ENCODE measurements around the gene RBM20. TPM values are rescaled to one million over a fixed set of nuclear protein-coding genes. Genes with fewer than 3 reads are reported as not detected.

RBM20 gene
- total RNA-seq, 1 experiment from 2014 or later, result 0.17 TPM

GRCh38 chr10:110813743-110814472 lies 169.8 kb downstream of the RBM20 start:
- no peak for TF ChIP-seq CTCF (conservative IDR thresholded peaks at IDR 0.05)
- no CpG with 5 or more reads among the region's 8 CpGs for WGBS (ENCODE audit: extremely low coverage, insufficient read length, low lambda C conversion rate)
- Mint-ChIP-seq H3K27me3 (ENCODE audit: low read depth) (peaks cover 3% of the 10 kb centered on the region; the same call in 1 of the 2 replicates), H3K36me3 (ENCODE audit: insufficient read depth in 1 of 3, low read depth in 3 of 3) (no peaks in the 10 kb centered on the region), H3K4me1 (no peaks in the 10 kb centered on the region), H3K27ac (no peak overlapping the region), H3K9me3 (no peaks in the 10 kb centered on the region), H3K4me3 (no peak overlapping the region)
- Histone ChIP-seq H3K9me3 (ENCODE audit: control insufficient read depth, low read depth, low read length) (no peaks in the 10 kb centered on the region), H2AFZ (ENCODE audit: low read length) (no peak overlapping the region), H3K79me1 (ENCODE audit: insufficient read depth, low read depth, low read length, poor library complexity, severe bottlenecking) (no peaks in the 10 kb centered on the region), H3K56ac (ENCODE audit: insufficient read length, low read depth, low read length) (no peak overlapping the region), H3K14ac (ENCODE audit: insufficient read depth, low read length) (no peak overlapping the region), H2BK20ac (ENCODE audit: low read depth, low read length, poor library complexity, severe bottlenecking) (no peak overlapping the region), H3K4me2 (ENCODE audit: insufficient read depth, insufficient read length, low read length) (no peak overlapping the region), H3K27ac (ENCODE audit: insufficient read length, low read depth, low read length) (no peak overlapping the region), H3K9ac (ENCODE audit: extremely low read depth, insufficient read length, low read length) (no peak overlapping the region), H3K79me2 (ENCODE audit: insufficient read depth, low read length) (no peaks in the 10 kb centered on the region), H4K5ac (ENCODE audit: insufficient read length, low read depth, low read length) (no peak overlapping the region), H2BK5ac (ENCODE audit: insufficient read length, low read length) (no peak overlapping the region), H3K23me2 (ENCODE audit: insufficient read length, low read depth, low read length, poor library complexity, severe bottlenecking) (no peaks in the 10 kb centered on the region), H2AK5ac (ENCODE audit: insufficient read length, low read length) (no peak overlapping the region), H3K27me3 (ENCODE audit: insufficient read depth, low read length) (no peaks in the 10 kb centered on the region), H2BK120ac (ENCODE audit: low read depth, low read length, poor library complexity, severe bottlenecking) (no peak overlapping the region), H3K4ac (ENCODE audit: low read depth, low read length) (no peak overlapping the region), H3K4me1 (ENCODE audit: insufficient read depth, low read length) (no peaks in the 10 kb centered on the region), H3K23ac (ENCODE audit: insufficient read length, low read depth, low read length) (no peak overlapping the region), H4K8ac (replicated peaks; ENCODE audit: insufficient read length, low read depth, low read length) (no peak overlapping the region), H2BK12ac (ENCODE audit: insufficient read length, low read depth, low read length) (no peak overlapping the region), H2BK15ac (ENCODE audit: low read depth, low read length) (no peak overlapping the region), H4K91ac (ENCODE audit: insufficient read length, low read depth, low read length) (no peak overlapping the region), H3K18ac (ENCODE audit: insufficient read length, low read depth, low read length) (no peak overlapping the region), H3T11ph (ENCODE audit: low read length) (no peak overlapping the region), H4K20me1 (ENCODE audit: control insufficient read depth, insufficient read depth, insufficient read length) (no peaks in the 10 kb centered on the region)
- no peak for DNase-seq
